ENCODE results near the gene MAP3K4.

DNA sequence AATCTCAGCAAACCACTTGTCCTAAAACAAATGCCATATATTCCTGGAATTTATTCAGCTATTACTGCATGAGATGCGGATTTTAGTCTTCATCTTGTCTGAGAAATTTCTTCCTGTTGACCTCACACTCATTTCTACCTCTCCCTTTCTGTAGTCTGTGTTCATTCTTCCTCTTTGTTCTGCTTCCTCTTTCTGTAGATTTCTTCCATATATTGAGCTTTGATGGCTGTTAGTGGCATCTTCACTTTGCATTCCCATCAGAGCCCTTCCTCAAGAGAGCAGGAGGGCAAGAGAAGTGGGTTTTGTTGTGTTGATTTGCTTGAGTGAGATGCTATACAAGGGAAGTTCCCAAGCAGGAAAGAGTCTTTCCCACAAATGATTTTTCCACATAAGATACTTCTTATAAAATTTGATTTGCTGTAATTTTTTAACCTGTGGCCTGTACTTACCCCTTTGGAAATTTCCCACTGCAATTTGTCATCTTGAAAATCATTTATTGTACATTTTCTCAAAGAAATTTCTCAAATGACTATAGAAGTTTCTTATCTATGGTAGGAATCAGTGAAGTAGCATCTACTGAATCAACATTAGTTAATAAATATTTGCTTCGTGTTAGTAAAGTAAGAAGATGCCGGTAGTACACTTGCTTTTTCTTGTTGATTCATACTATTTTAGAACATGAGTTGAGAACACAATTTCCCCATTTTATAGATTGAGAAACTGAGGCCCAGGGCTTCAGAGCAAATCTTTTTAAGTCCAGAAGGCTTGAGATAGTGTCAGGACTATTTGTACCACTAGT is 43.8 kb downstream of the MAP3K4 start:
- TF ChIP-seq POLR2A (IDR thresholded peaks at IDR 0.05), result no peak
- TF ChIP-seq, protein P1, sequence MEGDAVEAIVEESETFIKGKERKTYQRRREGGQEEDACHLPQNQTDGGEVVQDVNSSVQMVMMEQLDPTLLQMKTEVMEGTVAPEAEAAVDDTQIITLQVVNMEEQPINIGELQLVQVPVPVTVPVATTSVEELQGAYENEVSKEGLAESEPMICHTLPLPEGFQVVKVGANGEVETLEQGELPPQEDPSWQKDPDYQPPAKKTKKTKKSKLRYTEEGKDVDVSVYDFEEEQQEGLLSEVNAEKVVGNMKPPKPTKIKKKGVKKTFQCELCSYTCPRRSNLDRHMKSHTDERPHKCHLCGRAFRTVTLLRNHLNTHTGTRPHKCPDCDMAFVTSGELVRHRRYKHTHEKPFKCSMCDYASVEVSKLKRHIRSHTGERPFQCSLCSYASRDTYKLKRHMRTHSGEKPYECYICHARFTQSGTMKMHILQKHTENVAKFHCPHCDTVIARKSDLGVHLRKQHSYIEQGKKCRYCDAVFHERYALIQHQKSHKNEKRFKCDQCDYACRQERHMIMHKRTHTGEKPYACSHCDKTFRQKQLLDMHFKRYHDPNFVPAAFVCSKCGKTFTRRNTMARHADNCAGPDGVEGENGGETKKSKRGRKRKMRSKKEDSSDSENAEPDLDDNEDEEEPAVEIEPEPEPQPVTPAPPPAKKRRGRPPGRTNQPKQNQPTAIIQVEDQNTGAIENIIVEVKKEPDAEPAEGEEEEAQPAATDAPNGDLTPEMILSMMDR (IDR thresholded peaks at IDR 0.05), result no peak

All from ovary (tissue), 3 donors.